Measurements from ENCODE around the gene MUC6.
"Not testable (repeated sequence)": the region's sequence is repeated elsewhere in the genome, so short reads cannot be mapped to it uniquely, and the experiment has no call there.

MUC6 gene

DNA sequence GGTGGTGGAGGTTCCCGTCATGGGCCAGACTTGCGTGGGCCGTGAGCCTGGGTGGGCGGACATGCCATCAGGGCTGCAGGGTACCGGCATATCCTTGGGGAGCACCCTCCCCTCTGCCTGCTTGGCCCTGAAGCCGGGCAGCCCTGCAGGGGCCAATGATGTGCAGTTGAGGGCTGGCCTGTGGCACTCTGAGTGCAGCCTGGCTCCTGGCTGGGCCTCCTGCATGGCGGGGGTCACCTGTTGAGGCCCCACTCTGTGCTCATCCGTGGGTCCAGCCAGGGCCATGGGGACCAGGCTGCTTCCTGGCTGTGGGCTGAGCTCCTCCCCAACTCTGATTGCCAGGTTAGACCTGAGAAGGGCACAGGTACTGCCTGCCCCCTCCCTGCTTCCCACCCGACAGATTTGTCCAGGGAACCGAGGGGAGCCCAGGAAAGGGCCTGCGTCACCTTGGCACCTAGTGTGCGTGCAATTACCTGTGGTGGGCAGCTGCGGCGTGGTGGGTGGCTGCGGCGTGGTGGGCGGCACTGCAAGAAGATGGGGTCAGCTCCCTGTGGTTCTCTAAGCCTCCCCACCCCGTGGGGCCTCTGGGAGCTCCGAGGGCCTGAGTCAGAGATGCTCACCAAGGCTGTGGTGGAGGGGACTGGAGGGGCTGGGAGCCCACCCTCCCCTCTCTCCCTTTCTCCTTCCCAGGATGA lies 16.2 kb downstream of the MUC6 start:
- DNase-seq: no peak

DNA sequence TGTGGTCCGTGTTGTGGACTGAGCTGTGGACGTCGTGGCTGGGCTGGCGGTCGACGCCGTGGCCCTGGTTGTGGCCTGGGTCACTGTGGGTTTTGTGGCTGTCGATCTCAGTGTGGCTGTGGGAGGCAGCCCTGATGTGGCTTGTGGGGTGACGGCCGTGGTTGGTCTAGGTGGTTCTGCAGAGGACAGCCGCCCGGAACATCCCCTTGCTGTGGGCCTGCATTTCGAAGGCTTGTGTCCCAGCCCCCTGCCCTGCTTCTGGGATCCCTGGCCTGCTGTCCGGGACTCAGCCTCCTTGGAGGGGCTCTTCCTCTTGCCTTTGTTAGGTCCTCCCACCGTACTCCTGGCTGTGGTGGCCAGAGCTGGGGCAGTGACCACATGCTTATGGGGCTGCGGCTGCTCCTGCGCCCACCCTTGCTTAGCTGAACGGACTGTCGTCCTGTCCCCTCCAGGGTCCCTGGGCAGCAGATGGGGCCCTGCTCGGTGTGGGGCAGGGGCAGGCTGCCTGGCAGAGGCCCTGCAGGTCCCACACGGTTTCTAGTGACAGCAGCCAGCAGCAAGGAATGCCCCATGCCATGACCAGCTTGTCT lies 17.1 kb downstream of the MUC6 start:
- no peak for DNase-seq

DNA sequence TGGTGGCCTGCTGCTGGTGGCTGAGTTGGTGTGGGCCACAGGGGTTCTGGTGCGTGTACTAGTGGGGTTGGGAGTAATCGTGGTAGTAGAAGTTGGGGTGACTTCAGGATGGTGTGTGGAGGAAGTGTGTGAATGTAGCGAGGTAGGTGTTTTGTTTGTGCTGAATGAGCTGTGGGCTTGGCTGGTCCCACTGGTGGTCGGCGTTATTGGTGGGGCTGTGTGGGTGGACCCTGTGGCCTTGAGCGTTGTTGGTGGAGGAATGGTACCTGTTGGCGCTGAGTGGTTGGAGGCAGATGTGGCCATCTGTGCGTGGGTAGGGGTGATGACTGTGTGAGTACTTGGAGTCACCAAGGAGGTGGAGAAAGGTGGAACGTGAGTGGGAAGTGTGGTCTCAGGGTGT lies 18.4 kb downstream of the MUC6 start:
- DNase-seq: no peak

DNA sequence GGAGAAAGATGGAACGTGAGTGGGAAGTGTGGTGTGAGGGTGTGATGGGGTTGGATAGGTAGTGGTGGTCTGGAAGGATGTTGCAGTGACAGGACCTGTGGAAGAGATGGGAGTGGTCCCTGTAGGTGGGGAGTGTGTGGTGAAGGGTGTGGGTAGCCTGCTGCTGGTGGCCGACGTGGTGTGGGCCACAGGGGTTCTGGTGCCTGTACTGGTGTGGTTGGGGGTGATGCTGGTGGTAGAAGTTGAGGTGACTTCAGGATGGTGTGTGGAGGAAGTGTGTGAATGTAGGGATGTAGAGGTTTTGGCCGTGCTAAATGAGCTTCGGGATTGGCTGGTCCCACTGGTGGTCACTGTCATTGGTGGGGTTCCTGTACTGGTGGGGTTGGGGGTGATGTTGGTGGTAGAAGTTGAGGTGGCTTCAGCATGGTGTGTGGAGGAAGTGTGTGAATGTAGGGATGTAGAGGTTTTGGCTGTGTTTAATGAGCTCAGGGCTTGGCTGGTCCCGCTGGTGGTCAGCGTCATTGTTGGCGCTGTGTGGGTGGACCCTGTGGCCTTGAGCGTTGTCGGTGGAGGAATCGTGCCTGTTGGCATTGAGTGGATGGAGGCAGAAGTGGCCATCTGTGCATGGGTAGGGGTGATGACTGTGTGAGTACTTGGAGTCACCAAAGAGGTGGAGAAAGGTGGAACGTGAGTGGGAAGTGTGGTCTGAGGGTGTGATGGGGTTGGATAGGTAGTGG lies 19.1 kb downstream of the MUC6 start:
- no peak for DNase-seq

DNA sequence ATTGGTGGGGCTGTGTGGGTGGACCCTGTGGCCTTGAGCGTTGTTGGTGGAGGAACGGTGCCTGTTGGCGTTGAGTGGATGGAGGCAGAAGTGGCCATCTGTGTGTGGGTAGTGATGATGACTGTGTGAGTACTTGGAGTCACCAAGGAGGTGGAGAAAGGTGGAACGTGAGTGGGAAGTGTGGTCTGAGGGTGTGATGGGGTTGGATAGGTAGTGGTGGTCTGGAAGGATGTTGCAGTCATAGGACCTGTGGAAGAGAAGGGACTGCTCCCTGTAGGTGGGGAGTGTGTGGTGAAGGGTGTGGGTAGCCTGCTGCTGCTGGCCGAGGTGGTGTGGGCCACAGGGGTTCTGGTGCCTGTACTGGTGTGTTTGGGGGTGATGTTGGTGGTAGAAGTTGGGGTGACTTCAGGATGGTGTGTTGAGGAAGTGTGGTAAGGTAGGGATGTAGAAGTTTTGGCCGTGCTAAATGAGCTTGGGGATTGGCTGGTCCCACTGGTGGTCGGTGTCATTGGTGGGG lies 19.9 kb downstream of the MUC6 start:
- DNase-seq: not testable (repeated sequence)

DNA sequence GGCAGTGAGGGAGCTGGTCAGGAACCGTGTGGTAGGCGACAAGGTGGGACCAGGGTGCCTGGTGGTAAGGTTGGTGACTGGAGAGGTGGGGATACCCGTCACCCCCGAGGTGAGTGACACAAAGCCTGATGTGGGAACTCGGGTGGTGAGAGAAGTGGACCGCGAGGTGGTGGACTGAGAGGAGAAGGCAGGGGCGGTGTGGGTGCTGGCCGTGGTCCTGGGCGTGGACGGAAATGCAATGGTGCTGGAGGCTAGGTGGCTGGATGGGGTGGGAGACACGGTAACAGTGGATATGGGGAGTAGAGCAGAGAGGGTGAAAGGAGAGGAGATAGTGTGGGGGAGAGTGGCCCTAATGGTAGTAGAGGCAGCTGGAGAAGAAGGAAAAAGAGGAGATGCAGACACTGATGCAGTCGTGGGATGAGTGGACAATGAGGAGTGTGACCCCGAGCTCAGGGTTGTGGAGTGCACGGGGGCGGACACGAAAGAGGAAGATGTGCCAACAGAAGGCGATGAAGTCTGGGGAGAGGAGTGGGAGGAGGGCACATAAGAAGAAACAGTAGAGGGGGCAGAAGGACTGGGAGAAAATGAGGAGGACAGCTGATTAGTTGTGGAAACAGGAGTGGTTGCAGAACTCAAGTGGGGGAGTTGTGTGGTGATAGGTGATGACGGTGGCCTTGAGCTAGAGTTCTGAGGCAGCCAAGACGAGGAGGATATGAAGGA lies 20.5 kb downstream of the MUC6 start:
- no peak for DNase-seq

DNA sequence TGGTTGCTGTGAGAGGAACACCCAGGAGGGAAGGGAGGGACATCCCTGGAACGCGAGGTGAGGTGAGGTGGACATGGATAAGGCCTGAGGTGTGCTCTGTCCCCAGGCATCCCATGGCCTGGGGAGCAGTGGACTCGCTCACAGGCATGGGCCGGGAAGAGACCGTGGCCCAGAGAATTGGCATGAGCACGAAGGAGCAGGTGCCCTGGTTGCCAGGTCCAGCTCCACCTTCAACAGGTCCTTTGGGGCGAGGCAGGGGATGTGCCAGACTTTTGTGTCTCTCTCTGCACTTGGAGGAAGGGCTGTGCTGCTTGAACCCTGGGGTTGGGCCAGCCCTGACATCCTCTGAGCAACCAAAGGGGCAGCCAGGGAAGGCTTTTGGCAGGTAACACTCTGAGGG lies 21.5 kb downstream of the MUC6 start:
- no peak for DNase-seq

DNA sequence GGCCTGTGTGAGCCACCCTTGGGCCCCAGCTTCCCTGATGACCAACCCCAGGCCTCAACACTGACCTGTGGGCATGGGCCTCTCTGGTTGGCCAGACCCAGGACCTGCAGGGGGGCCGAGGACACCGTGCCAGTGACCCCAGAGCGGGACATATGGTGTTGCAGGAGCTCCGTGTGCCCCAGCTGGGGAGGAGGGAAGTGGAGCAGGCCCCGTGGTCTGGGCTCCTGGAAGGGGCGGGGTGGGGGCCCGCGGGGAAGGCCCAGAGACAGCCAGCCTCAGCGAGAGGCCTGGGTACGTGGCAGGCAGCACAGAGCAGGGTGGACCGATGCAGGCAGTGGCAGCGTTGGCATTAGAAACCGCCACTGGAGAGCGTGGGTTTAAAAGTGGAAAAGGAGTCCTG lies 22.2 kb downstream of the MUC6 start:
- no peak for DNase-seq

DNA sequence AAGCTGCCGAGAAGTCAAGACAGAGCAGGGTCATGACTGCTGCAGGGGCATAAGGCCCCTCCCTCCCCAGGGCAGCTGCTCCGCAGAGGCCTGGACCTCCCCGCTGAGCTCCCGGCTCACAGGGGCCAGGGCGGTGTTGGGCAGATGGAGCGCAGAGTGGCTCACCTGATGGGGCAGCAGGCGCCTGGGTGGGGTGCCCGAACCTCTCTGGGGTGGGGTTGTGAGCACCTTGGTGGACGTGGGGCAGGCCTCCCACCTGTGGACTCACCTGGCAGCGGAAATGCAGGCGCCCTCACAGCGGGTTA lies 22.9 kb downstream of the MUC6 start:
- DNase-seq: no peak

DNA sequence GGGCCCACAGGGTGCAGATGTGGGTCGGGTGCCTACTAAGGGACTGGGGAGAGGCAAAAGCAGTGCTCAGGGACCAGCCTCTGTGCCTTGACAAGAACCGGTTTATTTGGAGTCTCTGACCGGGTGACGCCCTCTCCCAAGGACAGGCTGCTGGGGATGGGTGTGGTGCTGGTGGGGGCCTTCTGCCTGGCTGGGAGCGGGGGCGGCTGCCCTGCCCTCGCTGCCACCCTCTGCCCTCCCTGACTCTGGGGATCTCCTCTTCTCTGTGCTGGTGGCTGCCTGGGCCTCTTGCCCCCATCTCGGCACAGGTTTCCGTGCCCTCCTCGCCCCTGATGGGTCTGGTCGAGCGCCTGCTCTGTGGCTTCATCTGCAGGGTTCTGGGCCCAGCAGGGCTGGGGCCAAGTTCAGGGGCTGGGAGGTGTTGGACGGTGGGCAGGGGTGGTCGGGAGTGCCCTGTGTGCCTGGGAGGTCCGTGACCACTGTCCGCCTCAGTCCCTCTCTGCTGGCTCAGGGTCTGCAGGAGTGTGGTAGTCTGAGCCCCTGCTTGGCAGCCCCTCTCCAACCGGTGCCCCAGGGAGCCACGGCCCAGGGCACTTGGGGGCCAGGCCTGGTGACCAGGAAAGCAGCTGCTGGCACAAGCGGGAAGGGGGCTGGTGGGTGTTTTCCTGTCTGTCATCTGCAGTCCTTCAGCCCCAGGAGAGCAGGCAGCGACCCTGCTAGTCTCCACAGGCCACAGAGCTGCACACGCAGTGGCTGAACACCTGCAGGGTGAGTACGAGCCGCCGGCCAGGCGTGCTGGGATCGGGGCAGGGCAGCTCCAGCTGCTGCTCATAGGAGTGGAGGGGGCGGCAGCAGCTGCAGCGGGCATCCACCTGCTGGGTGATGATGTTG lies 23.5 kb downstream of the MUC6 start:
- DNase-seq: no peak

DNA sequence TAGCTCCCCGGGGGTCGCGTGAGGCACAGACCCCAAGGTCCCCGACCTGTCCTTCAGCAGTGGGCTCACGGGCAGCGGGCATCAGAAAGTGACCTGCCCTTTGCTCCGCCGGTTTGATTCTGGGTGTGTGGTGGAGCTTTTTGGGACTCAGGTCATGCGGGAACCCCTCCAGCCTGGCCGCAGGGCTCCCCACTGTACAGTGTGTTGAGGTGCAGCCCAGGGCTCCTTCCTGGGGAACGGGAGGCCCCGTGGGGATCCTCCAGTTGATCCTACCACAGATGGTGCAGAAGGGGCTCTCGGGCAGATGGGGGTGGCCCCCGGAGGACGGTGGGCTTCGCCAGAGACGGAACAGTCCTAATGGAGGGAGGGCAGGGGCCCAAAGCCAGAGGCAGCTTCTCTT lies 24.2 kb downstream of the MUC6 start:
- no peak for DNase-seq

DNA sequence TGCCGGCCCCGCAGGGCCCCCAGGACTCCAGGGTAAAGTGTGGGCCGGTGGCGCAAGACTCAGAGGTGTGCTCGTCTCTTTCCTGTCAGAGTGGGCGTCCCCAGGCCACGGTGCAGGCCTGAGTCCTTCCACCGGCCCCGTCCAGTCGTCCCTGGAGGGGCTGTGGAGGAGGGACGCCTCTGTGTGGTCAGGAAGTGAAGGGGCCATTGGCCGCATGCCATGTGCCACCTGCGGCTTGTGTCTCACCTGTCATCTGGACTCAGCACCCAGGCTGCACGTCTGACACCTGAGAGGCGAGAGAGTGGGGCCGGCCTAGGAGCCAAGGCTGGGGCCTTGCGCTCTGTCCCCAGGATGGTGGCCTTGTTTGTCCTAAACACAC lies 25.2 kb downstream of the MUC6 start:
- DNase-seq: no peak

DNA sequence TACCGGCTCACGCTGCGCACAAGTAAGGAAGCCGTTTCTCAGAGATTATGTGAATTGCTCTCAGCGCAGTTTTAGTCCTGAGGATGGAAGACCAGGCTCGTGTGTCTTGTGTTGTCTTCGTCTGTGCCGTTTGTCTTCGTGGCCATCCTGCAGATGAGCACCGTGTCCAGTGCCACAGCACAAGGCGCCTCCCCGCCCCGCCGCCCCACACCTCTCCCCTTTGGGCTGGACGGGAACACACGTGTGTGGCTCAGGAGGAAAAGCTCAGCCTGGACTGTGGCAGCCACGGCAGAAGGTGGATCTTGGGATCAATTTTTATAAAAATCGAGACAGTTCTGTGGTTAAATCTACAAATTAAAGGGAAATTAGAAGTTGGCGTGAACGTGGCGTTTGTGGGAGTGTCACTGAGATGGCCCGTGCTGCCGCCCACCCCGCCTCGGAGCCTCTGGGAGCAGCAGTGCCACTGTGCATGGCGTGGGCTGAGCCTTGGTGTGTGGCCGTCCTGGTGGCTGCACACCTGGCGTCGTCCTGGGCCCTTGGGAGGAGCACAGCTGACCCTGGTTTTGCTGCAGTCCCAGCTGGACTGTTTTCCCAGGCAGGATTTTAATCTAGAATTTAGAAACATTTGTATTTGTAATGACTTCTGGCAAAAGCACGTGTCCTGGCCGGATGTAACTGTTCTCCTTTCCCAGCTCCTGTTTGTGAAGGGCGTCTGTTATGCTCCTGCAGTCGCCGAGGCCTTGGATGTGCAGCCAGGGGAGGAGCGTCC lies 25.8 kb downstream of the MUC6 start:
- DNase-seq: no peak

DNA sequence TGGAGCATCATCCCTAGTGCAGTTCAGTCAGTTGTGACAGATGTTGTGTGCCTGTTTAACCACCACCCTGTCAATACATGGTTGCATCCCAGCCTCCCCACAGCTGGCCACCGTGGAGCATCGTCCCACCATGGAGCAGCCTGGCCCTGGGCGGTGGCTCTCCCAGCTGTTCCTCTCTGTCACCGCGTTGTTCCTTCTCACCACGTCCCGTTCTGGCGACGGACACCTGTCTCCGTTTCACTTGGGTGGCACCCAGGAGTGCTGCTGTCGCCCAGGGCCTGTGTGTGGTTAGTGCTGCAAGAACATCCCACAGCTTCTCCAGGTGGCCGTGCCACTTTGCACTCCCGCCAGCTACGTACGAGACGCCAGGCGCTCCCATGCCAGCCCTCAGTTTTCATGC lies 26.5 kb downstream of the MUC6 start:
- DNase-seq: no peak

DNA sequence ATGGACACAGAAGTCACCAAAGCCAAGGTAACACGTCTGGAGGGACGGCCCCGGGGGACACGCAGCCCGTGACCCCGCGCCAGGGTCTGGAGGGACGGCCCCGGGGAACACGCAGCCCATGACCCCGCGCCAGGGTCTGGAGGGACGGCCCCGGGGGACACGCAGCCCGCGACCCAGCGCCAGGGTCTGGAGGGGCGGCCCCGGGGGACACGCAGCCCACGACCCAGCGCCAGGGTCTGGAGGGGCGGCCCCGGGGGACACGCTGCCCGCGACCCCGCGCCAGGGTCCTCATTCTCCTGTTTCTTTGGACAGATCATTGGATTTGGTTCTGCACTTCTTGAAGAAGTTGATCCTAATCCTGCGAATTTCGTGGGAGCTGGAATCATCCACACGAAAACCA lies 27.1 kb downstream of the MUC6 start:
- DNase-seq: no peak

DNA sequence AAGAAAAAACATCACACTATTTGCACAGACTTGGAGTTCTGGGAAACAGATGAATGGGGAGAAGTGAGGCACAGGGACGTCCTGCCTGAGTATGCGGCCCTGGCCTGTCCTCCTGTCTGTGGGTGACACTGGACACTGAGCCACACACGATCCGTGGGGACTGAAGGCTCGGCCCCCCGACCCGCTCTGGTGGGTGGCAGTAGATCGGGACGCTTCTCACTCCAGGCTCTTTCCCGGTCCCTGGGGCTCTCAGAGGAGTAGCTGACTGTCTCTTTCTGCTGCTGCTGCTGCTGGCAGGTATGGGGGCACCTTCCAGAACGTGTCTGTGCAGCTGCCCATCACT lies 27.7 kb downstream of the MUC6 start:
- no peak for DNase-seq

DNA sequence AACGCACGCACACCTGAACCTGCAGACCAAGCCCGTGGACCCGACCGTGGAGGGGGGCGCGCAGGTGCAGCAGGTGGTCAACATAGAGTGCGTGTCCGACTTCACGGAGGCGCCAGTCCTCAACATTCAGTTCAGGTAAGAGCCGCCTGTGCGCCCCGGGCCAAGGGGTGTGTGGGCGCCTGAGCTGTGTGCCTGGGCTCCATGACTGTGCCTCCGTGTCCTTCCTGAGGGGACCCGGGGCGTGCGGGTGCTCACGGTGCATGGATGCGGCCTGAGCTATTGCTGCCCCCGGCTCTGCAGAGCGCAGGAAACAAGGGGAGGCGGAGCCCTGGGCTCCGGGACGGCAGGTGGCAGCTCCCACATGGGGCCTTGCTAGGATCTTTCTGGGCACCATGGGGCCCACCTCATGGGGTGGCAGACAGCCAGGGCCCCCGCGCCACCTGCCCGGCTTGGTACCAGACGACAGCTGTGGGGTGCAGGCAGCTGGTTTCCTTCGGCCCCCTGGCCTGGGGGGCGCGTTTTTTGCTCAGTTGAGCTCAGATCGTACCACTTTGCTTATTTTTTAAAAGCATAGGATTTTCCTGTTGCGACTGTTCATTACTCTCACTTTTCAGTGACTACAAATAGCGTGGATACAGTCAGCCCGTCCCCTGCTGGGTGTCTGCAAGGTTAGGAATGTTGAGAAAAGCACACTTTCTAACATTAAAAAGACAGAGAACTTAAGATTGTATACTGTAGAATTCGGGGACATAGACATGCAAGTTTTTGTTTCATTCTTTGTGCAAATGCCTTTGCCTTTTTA lies 28.3 kb downstream of the MUC6 start:
- DNase-seq: no peak

DNA sequence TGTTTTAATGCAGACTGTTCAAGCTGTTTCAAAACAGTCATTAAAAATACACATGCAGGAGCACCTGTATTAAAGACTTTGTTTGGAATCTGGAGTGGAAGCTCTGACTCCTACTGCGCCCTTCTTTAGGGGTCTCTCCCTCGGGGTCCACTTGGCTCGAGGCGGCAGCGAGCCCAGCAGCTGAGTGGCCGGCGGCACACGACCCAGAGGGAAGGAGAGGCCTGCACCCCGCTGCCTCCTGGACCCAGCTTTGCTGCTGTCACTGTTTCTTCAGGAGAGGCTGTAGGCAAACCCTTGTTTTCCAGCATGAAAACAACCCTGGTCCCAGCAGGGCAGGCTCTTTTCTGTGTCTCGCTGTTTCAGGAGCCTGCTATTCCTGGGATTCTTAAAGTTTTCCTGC lies 29.2 kb downstream of the MUC6 start:
- DNase-seq: no peak

DNA sequence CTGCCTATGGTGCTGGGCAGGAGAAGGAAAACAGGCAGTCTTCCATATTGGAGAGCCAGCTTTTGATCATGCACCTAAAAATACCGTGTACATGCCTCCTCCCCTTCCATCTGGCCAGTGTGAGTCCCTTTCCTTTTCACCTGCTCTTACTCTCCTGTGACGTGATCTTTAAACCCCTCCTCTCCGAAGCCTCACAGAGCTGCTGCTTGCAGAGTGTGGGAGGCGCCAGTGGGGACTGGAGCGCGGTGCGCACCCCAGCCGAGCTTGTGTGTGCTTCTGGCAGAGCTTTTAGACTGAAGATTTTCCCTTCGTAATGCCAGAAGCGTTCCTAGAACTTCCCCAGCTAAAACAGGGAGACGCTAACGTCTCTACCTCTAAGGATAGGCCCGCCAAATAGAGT lies 29.8 kb downstream of the MUC6 start:
- no peak for DNase-seq

DNA sequence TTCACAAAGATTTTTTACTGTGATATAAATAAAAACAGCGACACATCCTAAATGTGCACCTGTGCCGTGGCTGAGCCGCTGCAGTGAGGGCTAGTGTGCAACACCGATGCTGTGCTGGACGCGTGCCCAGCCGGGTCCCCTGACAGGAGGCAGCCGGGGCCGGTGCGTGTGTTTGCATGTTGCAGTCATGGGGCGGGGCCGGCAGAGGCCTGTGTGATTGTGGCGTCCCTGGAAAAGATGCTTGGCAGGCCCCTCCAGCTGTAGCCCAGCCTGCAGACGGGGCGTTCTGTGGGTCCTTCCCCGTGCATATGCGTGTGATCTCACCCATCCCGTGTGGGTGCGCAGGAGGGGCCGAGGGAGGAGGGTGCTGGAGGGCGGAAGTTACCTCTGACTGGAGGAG lies 30.6 kb downstream of the MUC6 start:
- no peak for DNase-seq

DNA sequence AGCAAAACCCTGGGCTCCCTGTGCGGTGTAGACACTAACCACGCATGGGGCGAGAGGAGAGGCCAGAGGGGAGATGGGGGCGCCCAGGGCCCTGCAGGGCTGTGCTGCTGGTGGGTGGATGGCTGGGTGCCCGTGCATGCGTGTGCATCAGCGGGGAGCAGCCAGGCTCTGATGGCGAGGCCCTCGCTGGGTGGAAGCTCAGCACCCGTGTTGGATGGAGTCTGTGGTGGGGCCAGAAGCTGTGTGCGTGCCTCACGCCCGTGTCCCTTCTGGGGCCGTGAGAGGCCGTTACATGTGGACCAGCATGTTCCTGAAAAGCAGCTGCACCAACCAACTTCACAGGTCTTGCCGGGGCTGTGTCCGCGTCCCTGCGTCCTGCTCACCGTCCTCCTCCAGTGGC lies 33.4 kb downstream of the MUC6 start:
- no peak for DNase-seq

All from 8988T (cell line).